Muscle of back (tissue), 13 donors: ENCODE data around the gene PDXP. TPM values are rescaled to one million over a fixed set of nuclear protein-coding genes. Genes with fewer than 3 reads are reported as not detected.
"Not testable (repeated sequence)": the region's sequence is repeated elsewhere in the genome, so short reads cannot be mapped to it uniquely, and the experiment has no call there.

ENCODE experiments used
- DNase-seq, 3 donors: peaks; one replicate each; pipeline versions ENCODE4 v3.0.0 to v3.0.0-alpha.2; 2013
- long read RNA-seq, 9 donors: transcript quantifications; one replicate each; lab custom pipeline, GENCODE V29; 2026
- polyA plus RNA-seq, 10 donors: library from polyadenylated mRNA; unstranded; fragments of 120-200 nt; gene quantifications; one replicate each; pipeline ENCODE4 v1.2.1, GENCODE V29; 2013; ENCODE audit not compliant: insufficient read length in 10 of 10

Gene PDXP, protein sequence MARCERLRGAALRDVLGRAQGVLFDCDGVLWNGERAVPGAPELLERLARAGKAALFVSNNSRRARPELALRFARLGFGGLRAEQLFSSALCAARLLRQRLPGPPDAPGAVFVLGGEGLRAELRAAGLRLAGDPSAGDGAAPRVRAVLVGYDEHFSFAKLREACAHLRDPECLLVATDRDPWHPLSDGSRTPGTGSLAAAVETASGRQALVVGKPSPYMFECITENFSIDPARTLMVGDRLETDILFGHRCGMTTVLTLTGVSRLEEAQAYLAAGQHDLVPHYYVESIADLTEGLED
- 10 to 100 TPM; 14.7 to 19.0 (median 15.3) TPM for polyA plus RNA-seq
- long read RNA-seq, donor 1, transcript PDXP-201 (2 exons, 2,010 nt): major isoform, 18 of 18 reads
- long read RNA-seq, donor 1, partial matches to known transcripts: 0 of 18 reads
- long read RNA-seq, donor 1, other reads (novel, unspliced or antisense): 0 of 18 reads
- long read RNA-seq, donor 2, transcript PDXP-201 (2 exons, 2,010 nt): major isoform, 8 of 8 reads
- long read RNA-seq, donor 2, partial matches to known transcripts: 0 of 8 reads
- long read RNA-seq, donor 2, other reads (novel, unspliced or antisense): 0 of 8 reads
- long read RNA-seq, donor 3: 0 reads
- long read RNA-seq, donor 4, transcript PDXP-201 (2 exons, 2,010 nt): major isoform, 5 of 5 reads
- long read RNA-seq, donor 4, partial matches to known transcripts: 0 of 5 reads
- long read RNA-seq, donor 4, other reads (novel, unspliced or antisense): 0 of 5 reads
- long read RNA-seq, donor 5, transcript PDXP-201 (2 exons, 2,010 nt): major isoform, 13 of 13 reads
- long read RNA-seq, donor 5, partial matches to known transcripts: 0 of 13 reads
- long read RNA-seq, donor 5, other reads (novel, unspliced or antisense): 0 of 13 reads
- long read RNA-seq, donor 6, transcript PDXP-201 (2 exons, 2,010 nt): major isoform, 10 of 10 reads
- long read RNA-seq, donor 6, partial matches to known transcripts: 0 of 10 reads
- long read RNA-seq, donor 6, other reads (novel, unspliced or antisense): 0 of 10 reads
- long read RNA-seq, donor 7, transcript PDXP-201 (2 exons, 2,010 nt): major isoform, 8 of 13 reads
- long read RNA-seq, donor 7, partial matches to known transcripts: 5 of 13 reads
- long read RNA-seq, donor 7, other reads (novel, unspliced or antisense): 0 of 13 reads
- long read RNA-seq, donor 8, partial matches to known transcripts: 0 of 3 reads
- long read RNA-seq, donor 8, other reads (novel, unspliced or antisense): 0 of 3 reads
- long read RNA-seq, donor 9, partial matches to known transcripts: 0 of 3 reads
- long read RNA-seq, donor 9, other reads (novel, unspliced or antisense): 0 of 3 reads

DNA sequence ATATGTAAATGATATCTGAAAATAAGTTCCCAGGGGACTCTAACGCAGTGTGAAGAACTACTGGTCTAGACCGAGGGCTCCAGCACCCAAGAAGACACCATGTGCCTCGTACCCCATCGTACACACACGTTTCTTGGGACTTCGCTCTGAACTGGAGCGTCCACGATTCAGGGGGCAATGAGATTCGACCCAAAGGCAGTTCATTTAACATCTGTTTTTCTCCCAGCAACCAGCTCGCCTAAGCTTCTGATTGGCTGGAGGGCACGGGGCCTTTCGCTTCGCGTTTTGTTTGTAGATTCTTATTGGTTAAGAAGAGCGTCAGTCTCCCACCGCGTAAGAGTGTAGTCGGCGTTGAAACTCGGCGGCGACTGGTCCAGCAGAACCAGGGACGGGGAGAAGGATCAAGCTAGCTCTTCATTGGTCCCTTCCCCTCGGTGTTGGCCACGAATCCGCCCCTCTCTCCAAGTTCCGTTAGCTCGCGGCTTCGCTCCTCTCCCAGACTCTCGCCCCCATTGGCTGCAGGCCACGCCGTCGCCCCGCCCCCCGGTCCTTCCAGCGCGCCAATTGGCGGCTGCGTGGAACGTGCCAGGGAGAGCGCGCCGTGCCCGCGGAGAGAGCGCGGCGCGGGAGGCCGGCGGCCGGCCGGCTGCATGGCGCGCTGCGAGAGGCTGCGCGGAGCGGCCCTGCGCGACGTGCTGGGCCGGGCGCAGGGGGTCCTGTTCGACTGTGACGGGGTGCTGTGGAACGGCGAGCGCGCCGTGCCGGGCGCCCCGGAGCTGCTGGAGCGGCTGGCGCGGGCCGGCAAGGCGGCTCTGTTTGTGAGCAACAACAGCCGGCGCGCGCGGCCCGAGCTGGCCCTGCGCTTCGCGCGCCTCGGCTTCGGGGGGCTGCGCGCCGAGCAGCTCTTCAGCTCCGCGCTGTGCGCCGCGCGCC, at the start of gene PDXP:
Gene PDXP (plus strand): TSS at position 591 of the 933 bp plus-strand sequence. CDS start 60 bp downstream, at position 651.
- peak; percentile 100 for DNase-seq

DNA sequence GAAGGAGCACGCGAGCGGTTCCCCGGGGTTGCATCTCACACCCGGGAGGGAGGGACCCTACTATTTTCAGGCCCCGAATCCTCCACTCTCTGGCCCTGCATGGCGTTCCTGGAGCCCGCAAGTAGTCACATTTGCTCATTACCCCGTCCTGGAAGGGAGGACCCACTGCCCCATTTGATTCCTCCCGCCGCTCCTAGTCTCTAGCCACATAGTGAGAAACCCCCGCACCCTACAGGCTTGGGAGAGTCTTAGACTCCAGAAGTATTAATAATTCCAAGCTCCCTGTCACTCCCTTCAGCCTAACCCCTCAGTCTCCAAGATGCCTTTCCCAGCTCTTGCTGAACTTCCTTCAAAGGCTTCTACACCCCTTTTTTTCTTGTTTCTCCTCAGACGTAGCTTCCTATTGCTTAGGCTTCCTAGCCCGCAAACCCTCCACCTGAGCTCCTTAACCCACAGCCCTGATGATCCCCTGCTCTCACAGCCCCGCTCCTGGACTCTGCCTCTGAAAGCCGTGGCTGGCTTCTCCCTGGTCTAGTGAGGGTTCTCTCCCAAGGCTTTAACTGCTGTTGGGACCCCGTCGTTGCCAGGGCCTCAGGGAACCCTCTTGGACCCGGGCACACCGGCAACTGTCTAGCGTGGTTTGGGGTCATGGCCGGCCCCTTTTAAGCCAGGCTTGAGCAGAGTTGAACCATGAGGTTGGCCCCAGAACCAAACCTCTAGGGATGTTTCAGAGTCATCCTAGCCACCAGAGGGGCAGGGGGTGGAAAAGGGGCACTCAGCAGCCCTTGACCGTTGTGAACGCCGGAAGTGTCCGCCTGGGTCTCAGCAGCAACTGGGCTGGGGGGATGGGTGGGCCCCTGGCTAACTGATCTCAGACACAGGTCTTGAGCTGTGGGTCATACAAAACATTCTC, 49.0 kb upstream of the PDXP start:
- DNase-seq: peak in 1 of 3 donors; percentile 40

DNA sequence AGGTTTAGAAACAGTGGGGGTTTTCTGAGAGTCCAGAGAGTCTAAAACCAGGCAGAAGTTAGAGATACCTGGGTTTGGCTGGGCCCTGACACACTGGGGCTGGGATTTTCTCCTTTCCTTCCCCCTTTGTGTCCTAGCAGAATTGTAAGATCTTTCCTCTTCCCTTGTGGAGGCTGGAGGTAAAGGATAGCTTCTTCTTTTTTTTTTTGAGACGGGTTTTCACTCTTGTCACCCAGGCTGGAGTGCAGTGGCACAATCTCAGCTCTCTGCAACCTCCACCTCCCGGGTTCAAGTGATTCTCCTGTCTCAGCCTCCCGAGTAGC, 48.4 kb upstream of the PDXP start:
- not testable (repeated sequence) for DNase-seq

DNA sequence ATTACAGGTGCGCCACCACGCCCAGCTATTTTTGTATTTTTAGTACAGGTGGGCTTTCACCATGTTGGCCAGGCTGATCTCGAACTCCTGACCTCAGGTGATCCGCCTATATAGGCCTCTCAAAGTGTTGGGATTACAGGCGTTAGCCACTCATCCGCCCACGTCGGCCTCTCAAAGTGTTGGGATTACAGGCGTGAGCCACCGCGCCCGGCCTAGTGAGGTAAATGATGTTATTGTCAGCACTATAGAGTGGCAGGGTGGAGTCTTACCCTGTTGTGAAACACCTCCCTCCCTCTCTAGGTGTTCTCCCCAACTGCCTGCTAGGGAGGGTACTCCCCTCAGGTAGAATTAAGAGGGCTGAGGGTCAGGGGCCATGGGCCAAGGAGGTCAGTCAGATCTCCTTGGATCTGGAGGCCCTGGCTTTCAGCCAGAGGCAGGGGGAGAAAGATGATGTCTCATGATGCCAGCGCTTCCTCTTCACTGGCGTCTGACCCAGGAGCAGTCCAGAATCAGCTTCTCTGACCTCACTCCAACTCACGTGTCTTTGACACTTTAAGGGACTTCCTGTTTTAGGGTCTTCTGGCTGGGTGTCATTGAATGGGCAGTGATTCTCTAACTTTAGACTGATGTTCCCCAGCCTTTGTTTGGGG, 47.9 kb upstream of the PDXP start:
- DNase-seq: peak in 1 of 3 donors; percentile 58

DNA sequence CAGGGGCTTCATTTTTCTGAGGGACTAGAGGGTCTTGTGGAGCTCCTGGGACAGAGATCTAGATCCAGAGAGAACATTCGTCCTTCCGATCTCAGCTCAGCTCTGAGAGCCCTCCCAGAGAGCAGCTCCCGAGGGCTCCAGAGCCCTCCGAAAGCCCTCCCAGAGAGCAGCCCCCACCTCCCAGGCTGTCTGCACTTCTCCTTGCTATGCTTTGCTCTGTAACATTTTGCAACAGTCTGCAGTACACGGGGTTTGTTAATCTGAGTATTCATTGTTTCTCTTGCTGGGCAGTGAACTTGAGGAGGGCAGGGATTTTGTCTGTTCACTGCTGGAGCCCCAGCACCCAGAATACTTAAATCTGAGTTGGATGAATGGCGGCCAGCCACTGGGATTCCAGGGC, 47.3 kb upstream of the PDXP start:
- no peak for DNase-seq

DNA sequence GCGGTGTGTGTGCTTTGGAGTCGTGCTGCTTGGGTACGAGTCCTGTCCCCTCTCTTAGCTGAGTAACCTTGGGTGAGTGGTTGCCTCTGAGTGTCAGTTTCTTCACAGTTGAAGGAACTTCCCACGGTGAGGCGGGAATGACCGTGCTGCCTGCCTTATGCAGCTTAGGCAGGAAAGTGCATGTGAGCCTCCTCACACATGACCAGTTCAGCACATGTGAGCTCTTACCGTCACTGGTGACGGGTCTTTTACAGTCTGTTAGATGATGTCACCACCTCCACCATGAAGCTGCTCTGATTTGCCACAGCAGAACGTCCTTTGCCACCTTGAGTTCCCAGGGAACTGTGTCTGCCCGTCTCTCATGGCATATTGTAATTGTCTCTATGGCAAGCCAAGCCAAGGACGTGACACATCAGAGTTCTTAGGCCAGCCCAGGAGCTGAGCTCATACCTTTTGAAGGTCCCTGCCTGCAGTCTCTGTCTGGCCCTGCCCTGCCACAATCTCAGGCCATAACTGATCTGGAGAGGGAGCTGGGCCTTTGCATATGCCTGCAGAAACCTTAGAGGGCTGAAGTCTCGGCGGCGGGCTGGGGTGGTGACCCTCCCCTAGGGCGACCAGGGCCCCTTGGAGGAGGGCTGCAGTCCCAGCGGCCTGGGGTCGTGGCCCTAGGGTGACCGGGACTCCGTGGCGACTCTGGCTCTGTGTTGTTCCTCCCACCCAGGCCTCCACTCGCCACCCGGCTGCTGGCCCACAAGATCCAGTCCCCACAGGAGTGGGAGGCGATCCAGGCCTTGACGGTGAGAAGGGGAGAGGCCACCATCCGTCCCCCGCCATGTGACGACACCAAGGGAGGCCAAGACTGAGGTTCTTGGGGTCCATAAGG, 42.1 kb upstream of the PDXP start:
- peak in 1 of 3 donors; percentile 25 for DNase-seq

DNA sequence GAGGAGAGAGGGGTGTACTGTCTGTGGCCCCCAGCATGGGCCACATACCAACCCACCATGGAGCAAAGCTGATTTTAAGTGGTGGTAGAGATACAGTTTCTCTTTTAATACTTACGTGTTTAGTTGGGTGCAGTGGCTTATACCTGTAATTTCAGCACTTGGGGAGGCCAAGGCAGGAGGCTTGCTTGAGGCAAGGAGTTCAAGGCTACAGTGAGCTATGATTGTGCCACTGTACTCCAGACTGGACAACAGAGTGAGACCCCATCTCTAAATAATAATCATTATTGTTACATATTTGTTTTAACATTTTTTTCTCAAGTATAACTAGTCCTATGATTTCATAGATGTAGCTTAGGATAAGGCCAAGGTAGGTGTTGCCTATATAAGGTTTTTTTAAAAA, 41.1 kb upstream of the PDXP start:
- DNase-seq: no peak

DNA sequence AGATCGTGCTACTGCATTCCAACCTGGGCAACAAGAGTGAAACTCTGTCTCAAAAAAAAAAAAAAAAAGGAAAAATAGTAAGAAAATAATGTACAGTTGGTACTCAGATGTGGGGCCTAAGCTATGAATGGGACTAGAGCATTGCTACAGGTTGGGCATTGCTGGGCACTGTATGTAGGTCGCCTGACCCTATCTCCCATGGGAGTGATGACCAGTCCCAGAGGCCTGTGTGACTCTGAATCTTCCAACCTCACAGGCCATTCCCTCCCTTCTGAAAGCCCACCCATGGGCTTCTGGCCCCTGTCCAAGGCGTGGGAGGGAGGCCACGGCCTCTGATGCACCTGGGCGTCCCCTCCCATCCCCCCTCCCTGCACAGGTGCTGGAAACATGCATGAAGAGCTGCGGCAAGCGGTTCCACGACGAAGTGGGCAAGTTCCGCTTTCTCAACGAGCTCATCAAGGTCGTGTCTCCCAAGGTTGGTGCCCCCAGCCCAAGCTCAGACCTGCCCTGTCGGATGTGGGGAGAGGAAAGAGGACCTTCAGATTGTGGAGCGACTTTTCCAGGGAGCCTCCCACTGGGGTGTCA, 40.4 kb upstream of the PDXP start:
- DNase-seq: peak in 1 of 3 donors; percentile 3

DNA sequence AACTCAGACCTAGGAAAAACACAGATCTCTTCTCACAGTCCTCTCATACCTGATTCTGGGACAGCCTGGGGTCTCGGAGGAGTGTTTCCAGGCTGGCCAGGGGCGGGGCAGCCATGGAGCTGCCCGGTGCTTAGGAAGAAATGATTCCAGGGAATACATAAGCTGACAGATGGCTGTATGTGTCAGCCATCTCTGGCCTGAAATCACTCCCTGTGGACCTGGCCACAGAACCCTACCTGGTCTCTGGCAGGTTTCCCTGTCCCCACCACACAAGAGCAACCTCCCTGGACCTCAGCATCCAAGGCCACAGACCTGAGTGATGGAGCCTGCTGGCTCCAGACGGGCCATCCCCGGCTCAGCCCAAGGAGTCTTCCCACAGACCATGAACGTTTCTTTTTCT, 39.8 kb upstream of the PDXP start:
- peak in 1 of 3 donors; percentile 2 for DNase-seq

DNA sequence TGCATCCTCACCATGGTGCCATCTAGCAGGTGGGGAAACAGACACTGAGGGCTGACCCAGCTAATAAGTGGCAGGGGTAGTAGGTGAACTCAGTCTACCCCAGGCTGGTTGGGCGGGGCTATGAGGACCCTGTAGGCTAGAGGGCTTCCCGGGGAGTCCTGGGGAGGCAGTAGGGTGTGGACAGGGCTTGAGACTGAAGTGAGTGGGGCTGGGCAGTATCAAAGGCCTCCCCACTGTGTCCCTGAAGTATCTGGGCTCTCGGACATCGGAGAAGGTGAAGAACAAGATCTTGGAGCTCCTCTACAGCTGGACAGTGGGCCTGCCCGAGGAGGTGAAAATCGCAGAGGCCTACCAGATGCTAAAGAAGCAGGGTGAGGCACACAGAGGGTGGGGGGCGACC, 38.5 kb upstream of the PDXP start:
- DNase-seq: peak in 1 of 3 donors; percentile 3

DNA sequence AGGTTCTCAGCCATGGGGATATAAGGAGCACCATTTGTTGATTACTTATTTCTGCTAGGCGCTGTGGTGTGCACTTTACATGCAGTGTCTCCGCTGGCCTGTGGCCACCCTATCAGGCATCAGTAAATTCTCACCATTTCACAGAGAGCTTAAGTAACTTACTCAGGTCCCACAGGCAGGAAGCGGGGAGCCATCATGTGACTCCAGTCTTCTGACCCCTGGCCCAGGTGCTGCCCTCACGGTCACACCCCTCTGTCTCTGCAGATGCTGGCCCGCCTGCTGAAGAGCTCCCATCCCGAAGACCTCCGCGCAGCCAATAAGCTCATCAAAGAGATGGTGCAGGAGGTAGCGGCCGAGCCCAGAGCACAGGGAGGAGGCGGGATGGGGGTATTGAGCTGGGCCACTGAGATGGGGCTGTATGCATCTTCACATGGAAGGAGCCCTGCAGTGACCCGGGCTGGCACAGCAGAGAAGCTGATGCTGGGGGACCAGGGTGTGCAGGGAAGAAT, 37.1 kb upstream of the PDXP start:
- no peak for DNase-seq

DNA sequence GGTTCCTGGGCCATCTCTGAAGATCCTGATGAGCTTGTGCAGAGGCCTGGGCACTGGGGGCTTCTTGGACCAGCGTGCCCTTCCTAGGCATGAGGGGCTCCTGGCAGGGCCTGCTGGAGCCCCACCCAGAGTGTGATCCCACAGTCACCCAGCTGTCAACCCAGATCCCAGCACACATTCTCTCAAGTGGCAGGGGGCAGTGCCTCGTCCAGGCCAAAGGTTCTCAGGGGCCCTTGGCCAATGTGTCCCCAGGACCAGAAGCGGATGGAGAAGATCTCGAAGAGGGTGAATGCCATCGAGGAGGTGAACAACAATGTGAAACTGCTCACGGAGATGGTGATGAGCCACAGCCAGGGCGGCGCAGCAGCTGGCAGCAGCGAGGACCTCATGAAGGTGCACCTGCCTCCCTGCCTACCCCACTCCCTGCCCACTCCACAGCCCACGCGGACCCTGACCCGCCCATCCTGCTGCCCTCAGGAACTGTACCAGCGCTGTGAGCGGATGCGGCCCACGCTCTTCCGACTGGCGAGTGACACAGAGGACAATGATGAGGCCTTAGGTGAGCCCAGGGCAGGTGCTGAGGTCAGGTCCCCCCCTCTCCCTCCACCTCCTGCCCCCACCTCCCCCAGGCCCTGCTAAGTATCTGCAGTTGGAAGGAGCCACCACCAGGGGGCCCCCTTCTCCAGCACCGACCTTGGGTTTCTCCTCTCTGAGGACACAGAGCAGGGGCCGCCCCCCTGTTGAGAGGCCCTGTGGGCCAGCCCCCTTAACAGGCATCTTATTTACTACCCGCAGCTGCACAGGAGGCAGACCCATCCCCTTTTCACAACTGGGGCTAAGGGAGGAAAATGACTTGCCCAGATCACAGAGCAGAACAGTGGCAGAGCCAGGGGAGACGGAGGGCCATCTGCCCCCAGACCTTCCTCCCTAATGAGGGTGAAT, 35.2 kb upstream of the PDXP start:
- peak in 2 of 3 donors; percentile 64 to 82 for DNase-seq

DNA sequence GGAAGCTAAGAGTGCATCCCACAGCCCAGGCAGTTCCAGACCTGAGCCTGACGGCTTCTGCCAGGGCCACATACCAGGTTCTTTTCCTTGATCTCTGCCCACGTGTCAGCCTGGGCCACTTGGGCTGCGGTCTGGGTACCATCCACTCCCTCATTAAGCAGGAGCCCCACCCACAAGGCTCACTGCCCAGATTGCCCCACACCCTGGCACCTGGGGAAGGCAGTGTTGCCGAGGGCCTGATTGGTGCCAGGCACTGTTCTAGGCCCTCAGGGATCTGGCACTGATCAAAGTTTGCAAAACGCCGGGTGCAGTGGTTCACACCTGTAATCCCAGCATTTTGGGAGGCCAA, 34.5 kb upstream of the PDXP start:
- DNase-seq: no peak

DNA sequence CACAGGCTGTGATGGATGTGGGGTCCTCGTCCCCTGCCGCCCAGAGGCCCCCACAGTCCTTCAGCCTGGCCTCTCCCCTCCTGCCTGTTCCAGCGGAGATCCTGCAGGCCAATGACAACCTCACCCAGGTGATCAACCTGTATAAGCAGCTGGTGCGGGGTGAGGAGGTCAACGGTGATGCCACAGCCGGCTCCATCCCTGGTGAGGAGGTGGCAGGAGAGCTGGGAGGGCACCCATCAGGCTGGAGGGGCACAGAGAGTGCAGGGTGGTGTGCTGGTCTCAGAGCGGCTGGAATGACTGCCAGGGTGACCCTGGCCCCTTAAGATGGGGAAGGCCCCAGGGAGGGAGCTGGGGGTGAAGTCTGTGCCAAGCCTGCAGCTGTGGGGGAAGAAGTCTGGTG, 33.6 kb upstream of the PDXP start:
- no peak for DNase-seq

DNA sequence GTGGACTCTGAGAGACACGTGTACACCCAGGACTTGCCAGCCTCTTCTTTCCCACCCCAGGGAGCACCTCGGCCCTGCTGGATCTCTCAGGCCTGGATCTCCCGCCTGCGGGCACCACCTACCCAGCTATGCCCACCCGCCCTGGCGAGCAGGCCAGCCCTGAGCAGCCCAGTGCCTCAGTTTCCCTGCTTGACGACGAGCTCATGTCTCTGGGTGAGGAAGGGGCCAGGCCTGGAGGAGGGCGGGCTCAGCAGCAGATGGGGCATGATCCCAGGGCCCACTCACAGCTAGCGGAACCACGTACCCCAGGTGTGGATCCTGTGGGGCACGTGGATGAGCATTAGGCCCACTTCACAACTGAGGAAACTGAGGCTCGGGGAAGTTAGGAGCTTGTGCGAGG, 32.8 kb upstream of the PDXP start:
- DNase-seq: no peak

DNA sequence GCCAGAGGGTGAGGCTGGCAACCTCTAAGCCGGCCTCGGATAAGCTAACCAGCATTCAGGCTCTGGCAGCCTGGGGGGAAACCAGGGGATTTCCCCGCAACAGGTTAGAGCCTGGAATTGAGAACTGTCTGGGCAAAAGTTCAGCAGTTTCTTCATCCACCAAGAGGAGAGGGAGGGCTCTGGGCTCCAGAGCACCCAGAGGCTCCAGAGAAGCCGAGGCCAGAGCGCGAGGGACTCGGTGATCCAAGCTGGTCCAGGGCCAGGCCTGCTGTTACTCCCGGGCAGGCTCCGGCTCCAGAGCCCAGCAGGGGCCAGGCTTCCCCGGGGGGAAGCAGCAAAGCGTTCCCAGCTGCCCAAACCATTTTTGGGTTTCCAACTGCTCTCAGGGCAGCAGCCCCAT, 32.4 kb upstream of the PDXP start:
- DNase-seq: peak in 2 of 3 donors; percentile 64 to 75
